Activated B cell treated with CpG ODN at 0.5 μM for 24 hours (primary cell): ENCODE measurements around the gene SLC9A7. TPM values are rescaled to one million over a fixed set of nuclear protein-coding genes. Genes with fewer than 3 reads are reported as not detected.

ENCODE experiments used
- ATAC-seq: fragments of 200-7000 bp; cut with Tn5 transposase; one replicate; pipeline ENCODE4 v1.10.0; 2021; ENCODE audit warnings: low read depth, mild to moderate bottlenecking, moderate library complexity
- CTCF ChIA-PET: fragments of 350-600 bp; sonication (Branson Sonifier 250); formaldehyde crosslinking; loops from one replicate; lab custom pipeline; 2021; ENCODE audit warnings: antibody characterized with exemption; lab: Charles Lee
- POLR2A ChIA-PET: fragments of 350-600 bp; sonication (Branson Sonifier 250); formaldehyde crosslinking; loops from one replicate; lab custom pipeline; 2021; ENCODE audit warnings: antibody characterized with exemption; lab: Charles Lee
- DNase-seq: peaks from one replicate; pipeline ENCODE4 v3.0.0; 2022
- H3K27ac Mint-ChIP-seq: one replicate; pipeline ENCODE4 v1.8.0; 2020; ENCODE audit warnings: mixed read lengths
- H3K27me3 Mint-ChIP-seq: one replicate; pipeline ENCODE4 v1.8.0; 2021; ENCODE audit warnings: mixed read lengths
- H3K36me3 Mint-ChIP-seq: one replicate; pipeline ENCODE4 v1.8.0; 2021; ENCODE audit warnings: low read depth, mixed read lengths
- H3K4me1 Mint-ChIP-seq: one replicate; pipeline ENCODE4 v1.8.0; 2021; ENCODE audit warnings: mixed read lengths
- H3K4me3 Mint-ChIP-seq: one replicate; pipeline ENCODE4 v1.8.0; 2020; ENCODE audit warnings: mild to moderate bottlenecking, mixed read lengths
- H3K9me3 Mint-ChIP-seq: one replicate; pipeline ENCODE4 v1.8.0; 2020; ENCODE audit warnings: mixed read lengths
- CTCF ChIP-seq: fragments of 200-600 bp; IDR thresholded peaks from one replicate; pipeline ENCODE4 v1.8.0; 2022; ENCODE audit warnings: antibody characterized with exemption, mild to moderate bottlenecking
- intact Hi-C: fragments of 100-400 bp; cut with micrococcal nuclease; formaldehyde crosslinking; loops from one replicate; pipeline ENCODE4 v1.15.1; 2024
- total RNA-seq: library from RNA; stranded (reverse); gene quantifications from 2 replicates; pipeline ENCODE4 v1.2.3, GENCODE V29; 2022

The SLC9A7 gene
- total RNA-seq, 1 donor from 2014 or later = 55.1 TPM

GRCh38 chrX:46624090-46624786 lies 134.7 kb downstream of the SLC9A7 start:
- H3K4me1 Mint-ChIP-seq = peaks cover 36% of the 10 kb centered on the region
- H3K9me3 Mint-ChIP-seq = no peaks in the 10 kb centered on the region
- H3K36me3 Mint-ChIP-seq = peaks cover 45% of the 10 kb centered on the region
- no peak overlapping the region for H3K27ac Mint-ChIP-seq
- no peak for DNase-seq
- H3K27me3 Mint-ChIP-seq = no peaks in the 10 kb centered on the region
- ATAC-seq = no peak
- no peak for TF ChIP-seq CTCF
- intact Hi-C loops = no loop called here
- ChIA-PET POLR2A (no interaction called here), CTCF (no interaction called here)
- no peak overlapping the region for H3K4me3 Mint-ChIP-seq

- POLR2A ChIA-PET = no interaction called here
- no peak for TF ChIP-seq CTCF
- CTCF ChIA-PET = no interaction called here
These were observed 137.3 kb downstream of the SLC9A7 start for GRCh38 chrX:46621572-46621971.

GRCh38 chrX:46620505-46620904 lies 138.4 kb downstream of the SLC9A7 start:
- Mint-ChIP-seq H3K9me3 (no peaks in the 10 kb centered on the region), H3K27me3 (no peaks in the 10 kb centered on the region), H3K4me1 (peaks cover 5% of the 10 kb centered on the region), H3K4me3 (no peak overlapping the region), H3K36me3 (peaks cover 58% of the 10 kb centered on the region), H3K27ac (no peak overlapping the region)
- TF ChIP-seq CTCF = no peak
- DNase-seq (no peak), ATAC-seq (no peak)
- ChIA-PET POLR2A (interaction anchor here (0.8 kb wide), 1 partner anchor 31 kb away, joined by 4 read pairs; no protein-coding TSS in a partner anchor), CTCF (no interaction called here)
- intact Hi-C loops = no loop called here

More at GRCh38 chrX:46621572-46621971, 137.3 kb downstream of the SLC9A7 start:
- Mint-ChIP-seq H3K4me3 (no peak overlapping the region), H3K27ac (peak overlapping the region; percentile 7), H3K9me3 (no peaks in the 10 kb centered on the region), H3K4me1 (peaks cover 13% of the 10 kb centered on the region), H3K27me3 (no peaks in the 10 kb centered on the region), H3K36me3 (peaks cover 60% of the 10 kb centered on the region)
- no peak for ATAC-seq
- DNase-seq = no peak
- intact Hi-C loops = no loop called here

- Mint-ChIP-seq H3K27ac (no peak overlapping the region), H3K4me1 (peaks cover 5% of the 10 kb centered on the region), H3K9me3 (no peaks in the 10 kb centered on the region), H3K27me3 (no peaks in the 10 kb centered on the region), H3K4me3 (no peak overlapping the region), H3K36me3 (peaks cover 65% of the 10 kb centered on the region)
- POLR2A ChIA-PET = no interaction called here
- no peak for ATAC-seq
- no peak for DNase-seq
- TF ChIP-seq CTCF = no peak
- CTCF ChIA-PET = no interaction called here
- intact Hi-C loops = no loop called here
These were observed 140.0 kb downstream of the SLC9A7 start for GRCh38 chrX:46618947-46619346.

- ChIA-PET CTCF (no interaction called here), POLR2A (no interaction called here)
- Mint-ChIP-seq H3K4me3 (no peak overlapping the region), H3K36me3 (peaks cover 69% of the 10 kb centered on the region), H3K9me3 (no peaks in the 10 kb centered on the region), H3K27ac (peak overlapping the region; percentile 35), H3K27me3 (no peaks in the 10 kb centered on the region), H3K4me1 (peaks cover 5% of the 10 kb centered on the region)
- DNase-seq = no peak
- no peak for ATAC-seq
- TF ChIP-seq CTCF = no peak
- intact Hi-C loops = no loop called here
These were observed 141.0 kb downstream of the SLC9A7 start for GRCh38 chrX:46617906-46618305.
